ENCODE results near the gene SLC25A34.
A peak's percentile ranks its signal among the peaks of the same experiment; 100 is the strongest.
"Not testable (repeated sequence)": the region's sequence is repeated elsewhere in the genome, so short reads cannot be mapped to it uniquely, and the experiment has no call there.

The SLC25A34 gene

DNA sequence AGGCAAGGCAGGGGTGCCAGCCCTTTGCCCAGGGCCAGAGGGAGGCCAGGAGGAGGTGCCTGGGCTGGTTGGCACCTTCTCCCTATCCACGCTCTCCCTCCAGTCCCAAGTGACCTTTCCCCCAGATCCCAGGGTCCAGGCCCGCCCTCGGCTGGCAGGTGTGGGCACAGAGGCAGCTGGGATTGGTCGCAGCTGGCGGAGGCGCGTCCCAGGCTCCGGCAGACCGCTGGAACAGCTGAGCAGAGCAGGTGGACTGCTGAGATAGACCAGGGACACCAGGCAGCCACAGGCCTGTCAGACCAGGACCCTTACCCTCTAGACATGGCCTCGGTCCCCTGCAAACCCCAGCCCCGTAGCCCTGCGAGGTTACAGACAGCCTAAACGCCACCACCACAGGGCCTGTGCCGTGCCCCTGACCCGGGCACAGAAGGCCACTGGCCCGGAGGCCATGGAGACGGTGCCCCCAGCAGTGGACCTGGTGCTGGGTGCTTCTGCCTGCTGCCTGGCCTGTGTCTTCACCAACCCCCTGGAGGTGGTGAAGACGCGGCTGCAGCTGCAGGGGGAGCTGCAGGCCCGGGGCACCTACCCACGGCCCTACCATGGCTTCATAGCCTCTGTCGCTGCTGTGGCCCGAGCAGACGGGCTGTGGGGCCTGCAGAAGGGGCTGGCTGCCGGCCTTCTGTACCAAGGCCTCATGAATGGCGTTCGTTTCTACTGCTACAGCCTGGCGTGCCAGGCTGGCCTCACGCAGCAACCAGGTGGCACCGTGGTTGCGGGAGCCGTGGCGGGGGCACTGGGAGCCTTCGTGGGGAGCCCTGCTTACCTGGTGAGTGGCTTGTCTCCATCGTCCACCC lies at the start of gene SLC25A34:
TSS of gene SLC25A34 (plus strand) at position 221 of the 854 bp plus-strand sequence. CDS start at position 449, 228 bp downstream.
- no peak for DNase-seq

DNA sequence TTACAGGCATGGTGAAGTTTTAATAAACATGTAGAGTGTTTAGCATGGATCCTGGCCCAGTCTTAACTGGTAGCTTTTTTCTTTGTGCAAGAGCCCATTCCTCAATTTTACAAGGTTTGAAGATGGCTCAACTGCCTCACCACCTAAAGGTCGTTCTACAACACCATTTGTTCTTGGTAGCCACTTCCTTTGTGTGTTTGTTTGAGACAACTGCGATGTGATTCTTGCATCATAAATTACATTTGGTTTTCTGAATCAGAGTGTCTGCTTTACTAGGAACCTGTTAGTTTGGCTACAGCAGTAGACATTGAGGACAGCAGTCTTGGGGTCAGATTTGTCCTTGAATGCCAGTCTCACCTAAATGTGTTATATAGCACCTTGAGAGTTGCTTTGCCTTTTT lies 48.6 kb upstream of the SLC25A34 start:
- DNase-seq: no peak

DNA sequence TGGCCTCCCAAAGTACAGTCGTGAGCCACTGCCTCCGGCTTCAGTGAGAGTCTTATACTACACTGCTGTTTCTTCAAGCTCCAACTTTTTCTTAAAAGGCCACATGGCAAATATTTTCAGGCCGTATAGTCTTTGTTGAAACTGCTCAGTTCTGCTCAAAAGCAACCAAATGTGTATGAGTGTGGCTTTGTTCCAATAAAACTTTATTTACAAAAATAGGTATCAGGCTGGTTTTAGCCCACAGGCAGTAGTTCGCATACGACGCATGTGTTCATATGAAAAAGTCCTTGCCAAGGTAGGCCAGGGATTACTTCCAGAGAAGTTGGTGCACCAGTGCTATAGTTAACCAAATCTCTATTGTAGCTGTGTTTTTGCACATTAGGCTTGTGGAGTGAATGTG lies 45.7 kb upstream of the SLC25A34 start:
- no peak for DNase-seq

DNA sequence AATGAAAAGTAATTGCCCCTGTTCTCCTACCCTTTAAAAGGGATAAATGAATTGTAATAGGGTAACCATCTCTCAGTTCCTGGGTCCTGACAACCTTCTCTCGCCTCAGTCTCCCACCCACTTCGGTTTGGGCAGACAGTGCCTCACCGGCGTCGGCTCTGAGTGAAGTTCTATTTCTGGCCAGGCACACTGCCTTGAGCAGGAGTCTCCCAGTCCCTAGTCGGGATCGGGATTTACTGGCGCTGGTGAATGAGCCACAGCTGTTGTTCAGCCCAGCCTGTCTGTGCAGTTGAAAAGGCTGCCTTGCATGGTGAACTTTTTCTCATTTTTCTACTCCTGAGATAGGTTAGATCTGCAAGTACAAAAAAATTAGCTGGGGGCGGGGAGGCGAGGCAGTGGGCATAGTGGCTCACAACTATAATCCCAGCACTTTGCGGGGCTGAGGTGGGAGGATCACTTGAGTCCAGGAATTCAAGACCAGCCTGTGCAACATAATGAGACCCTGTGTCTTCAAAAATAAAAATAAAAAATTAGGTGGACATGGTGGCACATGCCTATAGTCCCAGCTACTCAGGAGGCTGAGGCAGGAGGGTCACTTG lies 44.5 kb upstream of the SLC25A34 start:
- no peak for DNase-seq

DNA sequence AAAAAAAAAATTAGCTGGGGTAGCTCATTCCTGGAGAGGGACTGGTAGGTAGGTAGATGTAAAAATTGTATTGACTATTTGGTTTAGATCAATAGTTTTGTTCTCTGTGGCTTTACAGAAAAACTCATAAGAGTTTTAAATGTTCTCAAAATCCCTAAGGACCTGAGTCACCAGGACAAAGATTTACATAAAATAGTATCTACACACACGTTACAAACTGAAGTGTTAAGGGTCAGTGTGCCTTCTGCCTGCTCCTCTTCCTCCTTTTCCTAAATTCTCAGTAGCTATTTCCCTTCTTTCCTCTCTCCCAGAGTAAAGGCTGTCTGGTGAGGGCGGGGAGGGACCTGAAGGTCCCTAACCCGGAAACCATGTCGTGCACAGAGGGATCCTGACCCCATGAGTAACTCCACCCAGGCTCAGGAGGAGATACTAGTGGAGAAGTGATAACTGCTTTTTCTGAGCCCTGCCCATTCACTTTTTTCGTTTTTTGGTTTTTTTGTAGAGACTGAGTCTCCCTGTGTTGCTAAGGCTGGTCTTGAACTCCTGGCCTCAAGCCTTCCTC lies 43.9 kb upstream of the SLC25A34 start:
- no peak for DNase-seq

DNA sequence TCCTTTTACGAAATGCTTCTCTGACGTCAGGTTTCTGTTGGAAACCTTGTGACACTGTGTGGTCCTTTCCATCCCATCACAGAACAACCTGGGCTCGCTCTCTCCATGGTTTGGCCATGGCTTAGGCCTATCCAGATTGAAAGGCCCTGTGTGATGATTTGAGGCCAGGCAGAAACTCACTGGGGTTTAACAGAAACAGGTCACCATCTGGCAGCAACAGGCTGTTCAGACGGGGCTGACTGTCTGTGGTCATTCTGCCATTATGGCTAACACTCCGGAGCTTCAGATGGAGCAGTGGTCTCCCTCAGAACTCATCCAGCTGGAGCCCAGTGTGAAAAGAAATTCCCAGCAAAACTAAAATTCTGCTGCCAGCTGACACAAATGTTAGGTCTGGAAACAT lies 42.7 kb upstream of the SLC25A34 start:
- no peak for DNase-seq

DNA sequence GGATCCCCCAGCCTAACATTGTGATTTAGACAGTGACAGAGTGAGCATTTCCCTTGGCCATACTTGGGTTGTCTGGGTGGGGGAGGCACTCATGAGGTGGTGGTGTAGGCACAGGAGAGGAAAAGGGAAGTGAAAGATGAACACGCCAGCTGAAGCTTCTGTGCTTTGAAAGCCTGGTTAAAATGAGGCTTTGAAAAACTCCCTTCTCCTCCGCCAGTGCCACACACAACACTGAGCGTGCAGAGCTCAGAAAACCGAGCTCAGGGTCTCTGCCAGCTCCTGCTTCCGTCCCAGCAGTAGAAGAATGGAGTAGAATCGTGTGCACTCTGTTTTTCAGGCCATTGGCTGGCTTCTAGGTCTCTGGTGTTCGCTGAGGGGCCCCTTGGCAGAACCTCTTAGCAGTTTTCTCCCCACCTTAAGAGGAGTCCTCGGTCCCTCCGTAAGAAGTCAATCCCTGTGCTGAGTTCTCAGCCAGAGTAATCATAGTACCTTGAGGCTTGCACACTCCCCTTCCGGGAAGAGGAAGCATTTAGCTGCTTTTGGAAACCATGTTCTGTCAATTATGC lies 39.0 kb upstream of the SLC25A34 start:
- DNase-seq: peak; percentile 14 to 76 (median 37)

DNA sequence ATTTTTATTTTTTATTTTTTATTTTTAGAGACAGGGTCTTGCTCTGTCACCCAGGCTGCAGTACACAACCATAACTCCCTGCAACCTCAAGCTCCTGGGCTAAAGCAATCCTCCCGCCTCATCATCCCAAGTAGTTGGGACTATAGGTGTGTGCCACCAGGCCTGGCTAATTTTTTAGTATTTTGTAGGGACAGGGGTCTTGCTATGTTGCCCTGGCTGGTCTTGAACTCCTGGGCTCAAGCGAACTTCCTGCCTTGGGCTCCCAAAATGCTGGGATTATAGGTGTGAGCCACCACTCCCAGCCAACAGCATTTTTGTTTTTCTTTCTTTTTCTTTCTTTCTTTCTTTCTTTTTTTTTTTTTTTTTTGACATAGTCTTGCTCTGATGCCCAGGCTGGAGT lies 37.9 kb upstream of the SLC25A34 start:
- no peak for DNase-seq

DNA sequence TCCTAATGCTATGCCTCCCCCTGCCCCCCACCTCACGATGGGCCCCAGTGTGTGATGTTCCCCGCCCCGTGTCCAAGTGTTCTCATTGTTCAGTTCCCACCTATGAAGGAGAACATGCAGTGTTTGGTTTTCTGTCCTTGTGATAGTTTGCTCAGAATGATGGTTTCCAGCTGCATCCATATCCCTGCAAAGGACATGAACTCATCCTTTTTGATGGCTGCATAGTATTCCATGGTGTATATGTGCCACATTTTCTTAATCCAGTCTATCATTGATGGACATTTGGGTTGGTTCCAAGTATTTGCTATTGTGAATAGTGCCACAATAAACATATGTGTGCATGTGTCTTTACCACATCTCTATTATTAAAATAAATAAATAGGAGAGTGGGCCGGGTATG lies 36.7 kb upstream of the SLC25A34 start:
- DNase-seq: not testable (repeated sequence)

DNA sequence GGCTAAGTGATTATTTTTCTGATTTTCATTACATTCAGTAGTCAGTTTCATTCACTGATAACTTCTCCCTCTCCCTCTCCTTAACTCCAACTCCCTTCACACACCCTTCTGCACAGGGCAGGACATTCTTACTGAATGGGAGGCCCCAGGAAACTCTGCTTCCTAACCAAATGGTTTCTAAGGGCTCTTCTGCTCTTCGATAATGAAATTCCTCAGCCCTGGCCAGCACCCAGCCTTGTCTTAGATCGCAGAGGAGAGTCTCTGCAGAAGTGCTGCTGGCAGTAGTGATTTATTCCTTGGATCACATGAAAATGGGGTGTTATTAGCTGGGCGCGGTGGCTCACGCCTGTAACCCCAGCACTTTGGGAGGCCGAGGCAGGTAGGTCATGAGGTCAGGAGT lies 35.5 kb upstream of the SLC25A34 start:
- DNase-seq: no peak

DNA sequence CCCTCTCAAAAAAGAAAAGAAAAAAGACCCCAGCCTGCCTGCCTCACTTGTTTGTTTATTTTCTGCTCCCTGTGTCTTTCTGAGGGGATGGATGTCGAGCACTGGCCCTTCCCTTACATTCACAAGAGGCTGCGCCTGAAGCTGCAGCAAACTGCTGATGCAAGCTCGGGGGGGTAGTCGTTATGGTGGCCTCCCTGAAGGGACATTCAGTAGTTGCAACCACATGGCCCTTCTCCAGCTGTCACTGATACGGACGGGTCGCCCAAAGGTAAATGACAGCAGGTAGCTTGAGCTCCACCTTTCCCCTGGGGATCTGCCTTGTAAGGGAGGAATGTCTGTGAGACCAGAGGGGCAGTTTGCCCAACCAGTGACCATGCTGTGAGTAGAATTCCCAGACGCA lies 34.3 kb upstream of the SLC25A34 start:
- no peak for DNase-seq

DNA sequence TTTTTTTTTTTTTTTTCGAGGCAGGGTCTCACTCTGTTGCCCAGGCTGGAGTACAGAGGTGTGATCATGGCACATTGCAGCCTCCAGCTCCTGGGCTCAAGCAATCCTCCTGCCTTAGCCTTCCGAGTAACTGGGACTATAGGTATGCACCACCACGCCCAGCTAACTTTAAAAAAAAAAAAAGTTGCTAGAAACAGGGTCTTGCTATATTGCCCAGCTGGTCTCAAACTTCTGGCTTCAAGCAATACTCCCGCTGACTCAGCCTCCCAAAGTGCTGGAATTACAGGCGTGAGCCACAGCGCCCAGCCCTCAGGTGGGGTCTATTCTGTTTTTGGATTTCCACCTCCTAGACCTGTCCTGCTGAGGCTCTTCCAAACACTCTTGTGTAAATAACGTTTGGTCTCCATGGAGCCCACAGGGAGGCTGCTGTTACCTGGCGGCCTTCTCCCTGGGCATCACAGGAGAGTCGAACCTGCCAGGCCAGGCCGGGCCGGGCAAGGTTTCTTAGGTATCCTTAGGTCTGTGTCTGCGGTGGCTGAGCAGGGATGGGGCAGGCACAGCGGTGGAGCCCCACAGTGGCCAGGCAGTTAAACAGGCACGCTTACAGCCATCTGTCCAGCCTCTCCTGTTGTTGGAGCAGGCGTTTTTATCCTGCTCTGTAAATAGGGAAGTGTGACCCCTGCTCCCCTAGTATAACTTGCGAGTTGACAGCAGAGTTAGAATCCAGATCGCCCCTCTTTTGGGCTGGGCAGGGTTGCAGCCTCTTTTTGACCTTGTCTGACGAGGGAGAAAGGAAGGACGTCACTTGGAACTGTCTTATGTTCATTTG lies 33.1 kb upstream of the SLC25A34 start:
- DNase-seq: no peak

DNA sequence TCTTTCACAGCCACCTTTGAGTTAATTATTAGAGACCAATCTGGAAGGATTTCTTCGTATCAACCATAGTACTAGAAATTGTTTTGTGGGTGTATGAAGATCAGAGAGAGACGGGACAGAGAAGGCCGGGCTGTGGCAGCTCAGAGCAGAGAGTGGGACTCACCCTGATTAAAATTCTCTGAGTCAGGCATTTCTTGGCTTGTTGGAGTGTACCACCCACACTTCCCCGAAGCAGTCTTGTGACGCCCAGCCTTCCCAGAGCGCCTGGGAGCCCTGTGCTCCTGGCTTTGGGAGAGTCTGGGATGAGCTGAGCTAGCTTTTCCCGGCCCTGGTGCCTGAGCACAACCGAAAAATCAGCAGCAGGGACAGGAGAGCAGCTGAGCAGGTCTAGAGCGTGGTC lies 32.5 kb upstream of the SLC25A34 start:
- no peak for DNase-seq

DNA sequence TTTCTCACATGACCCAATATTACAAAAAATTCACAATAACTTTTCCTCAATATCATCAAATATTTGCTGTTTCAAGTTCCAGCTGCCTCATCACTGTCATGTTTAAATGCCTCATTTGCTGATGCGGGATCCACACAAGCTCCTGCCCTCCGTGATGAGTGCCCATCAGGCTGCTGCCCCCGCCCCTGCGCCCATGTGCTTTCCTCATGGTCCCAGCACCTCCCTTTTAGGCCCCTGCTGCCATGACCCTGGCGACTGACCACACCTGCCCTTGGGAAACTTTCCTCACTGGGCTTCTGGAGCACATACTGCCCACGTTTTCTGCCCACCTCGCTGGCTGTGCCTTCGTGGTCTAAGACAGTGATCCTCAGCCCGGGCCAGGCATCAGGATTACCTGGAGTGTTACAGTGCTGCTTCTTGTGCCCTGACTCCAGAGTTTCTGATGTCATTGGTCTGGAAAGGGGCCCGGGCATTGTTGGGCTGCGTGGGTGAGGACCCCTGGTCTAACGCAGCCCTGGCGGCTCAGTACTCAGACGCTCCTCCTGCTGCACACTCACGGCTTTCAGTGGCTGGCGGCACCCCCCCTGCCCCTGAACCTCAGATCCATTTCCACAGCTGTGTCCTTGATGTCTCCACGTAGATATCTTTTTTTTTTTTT lies 31.4 kb upstream of the SLC25A34 start:
- DNase-seq: no peak

DNA sequence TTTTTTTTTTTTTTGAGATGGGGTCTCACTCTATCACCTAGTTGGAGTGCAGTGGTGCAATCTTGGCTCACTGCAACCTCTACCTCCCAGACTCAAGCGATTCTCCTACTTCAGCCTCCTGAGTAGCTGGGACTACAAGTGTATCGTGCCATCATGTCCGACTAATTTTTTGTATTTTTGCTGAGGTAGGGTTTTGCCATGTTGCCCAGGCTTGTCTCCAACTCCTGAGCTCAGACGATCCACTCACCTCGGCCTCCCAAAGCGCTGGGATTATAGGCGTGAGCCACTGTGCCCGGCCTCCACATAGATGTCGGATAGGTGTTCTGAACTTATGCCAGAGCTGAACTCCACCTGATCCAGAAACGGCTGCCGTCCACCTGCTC lies 30.9 kb upstream of the SLC25A34 start:
- no peak for DNase-seq

DNA sequence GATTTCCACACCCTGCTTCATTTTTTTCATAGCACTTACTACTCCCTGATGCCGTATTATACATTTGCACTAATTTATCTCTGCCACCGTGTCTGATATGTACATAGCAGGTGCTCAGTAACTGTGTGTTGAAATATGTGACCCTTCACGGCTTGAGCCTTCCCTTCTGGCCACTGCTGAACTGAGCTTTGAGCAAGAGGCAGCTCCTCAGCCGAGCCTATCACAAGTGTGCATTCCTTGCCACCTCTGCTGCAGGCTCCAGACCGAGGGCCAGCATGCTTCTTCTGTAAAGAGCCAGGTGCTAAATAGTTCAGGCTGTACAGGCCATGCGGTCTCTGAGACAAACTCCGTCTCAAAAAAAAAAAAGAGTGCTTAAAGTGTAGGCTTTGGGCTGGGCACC lies 29.3 kb upstream of the SLC25A34 start:
- DNase-seq: no peak

DNA sequence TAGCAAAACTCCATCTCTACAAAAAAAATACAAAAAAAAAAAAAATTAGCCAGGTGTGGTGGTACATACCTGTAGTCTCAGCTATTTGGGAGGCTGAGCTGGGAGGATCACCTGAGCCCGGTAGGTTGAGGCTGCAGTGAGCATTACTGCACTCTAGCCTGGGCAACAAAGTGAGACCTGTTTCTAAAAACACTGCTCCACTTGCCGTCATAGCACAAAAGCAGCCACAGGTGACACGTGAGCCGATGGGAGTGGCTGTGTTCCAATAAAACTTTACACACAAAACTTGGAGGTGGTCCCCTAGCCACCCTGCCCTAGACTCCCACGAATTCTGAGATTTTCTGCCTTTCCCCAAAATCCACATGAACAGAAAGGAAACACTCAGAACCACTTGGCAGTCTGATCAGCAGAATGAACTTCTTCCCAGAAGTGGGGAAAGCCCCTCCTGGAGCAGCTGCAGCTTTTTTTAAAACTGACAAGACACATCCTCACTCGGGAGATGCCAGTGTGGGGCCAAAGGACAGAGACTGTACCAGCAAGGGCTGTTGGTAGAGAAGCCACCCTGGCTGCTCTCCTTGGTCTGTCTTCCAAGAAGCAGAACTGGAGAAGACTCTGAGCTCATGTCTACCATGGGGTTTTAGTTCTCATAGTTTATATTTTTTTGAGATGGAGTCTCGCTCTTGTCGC lies 28.7 kb upstream of the SLC25A34 start:
- no peak for DNase-seq

DNA sequence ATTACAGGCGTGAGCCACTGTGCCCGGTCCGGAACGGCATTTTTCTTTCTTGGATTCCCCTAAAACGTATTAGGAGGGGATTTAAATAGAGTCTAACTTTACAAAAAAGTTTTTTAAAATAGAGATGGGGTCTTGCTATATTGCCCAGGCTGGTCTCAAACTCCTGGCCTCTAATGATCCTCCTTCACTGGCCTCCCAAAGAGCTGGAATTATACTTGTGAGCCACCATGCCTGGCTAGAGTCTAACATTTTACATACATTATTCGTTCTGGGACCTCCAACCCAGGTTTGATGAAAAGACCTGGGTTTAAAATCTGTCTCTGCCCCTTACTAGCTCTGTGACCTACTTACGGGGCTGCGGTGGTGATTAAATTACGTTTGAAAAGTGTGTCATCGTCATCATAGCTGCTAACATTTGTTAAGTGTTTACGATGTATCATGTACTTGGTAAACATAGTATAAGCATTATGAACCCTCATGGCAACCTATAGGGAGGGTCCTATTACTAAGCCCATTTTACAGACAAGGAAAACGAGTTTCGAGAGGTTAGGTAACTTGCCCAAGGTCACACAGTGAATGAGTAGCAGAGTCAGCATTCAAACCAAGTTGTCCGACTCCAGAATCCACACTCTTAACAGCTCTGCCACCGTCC lies 27.4 kb upstream of the SLC25A34 start:
- DNase-seq: no peak

DNA sequence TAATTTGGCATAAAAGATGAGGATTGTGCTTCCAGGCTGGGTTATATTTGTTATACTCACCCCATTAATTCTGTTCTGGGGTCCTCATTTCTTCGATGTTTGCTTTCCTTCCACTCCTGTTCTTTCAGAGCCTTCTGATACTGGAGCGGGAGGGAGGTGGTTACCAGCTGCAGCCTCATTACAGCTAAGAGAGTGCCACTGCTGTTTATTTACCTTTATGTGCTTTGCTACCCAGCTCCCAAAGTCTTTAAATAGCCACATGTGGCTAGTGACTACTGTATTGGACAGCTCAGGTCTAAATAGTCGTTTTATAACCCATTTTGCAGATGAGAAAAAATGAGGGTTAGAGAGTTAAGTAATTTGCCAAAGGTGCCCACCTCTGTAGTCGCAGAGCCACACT lies 26.8 kb upstream of the SLC25A34 start:
- no peak for DNase-seq

DNA sequence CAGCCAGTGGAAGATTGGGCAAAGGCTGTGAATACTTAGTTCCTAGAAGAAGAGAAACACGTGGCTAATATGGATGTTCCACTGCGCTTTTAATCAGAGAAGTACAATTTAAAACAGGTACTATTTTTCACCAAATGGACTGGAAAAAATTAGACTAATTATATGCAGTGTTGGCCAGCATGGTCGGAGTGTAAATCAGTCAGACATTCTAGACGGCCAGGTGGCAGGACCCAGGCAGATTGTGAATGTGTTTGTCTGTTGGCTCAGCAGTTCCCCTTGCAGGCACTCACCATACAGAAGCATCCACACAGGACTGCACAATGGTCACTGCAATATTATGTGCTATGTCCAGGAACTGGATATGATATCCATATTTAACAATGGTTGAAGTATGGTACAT lies 23.9 kb upstream of the SLC25A34 start:
- DNase-seq: no peak

DNA sequence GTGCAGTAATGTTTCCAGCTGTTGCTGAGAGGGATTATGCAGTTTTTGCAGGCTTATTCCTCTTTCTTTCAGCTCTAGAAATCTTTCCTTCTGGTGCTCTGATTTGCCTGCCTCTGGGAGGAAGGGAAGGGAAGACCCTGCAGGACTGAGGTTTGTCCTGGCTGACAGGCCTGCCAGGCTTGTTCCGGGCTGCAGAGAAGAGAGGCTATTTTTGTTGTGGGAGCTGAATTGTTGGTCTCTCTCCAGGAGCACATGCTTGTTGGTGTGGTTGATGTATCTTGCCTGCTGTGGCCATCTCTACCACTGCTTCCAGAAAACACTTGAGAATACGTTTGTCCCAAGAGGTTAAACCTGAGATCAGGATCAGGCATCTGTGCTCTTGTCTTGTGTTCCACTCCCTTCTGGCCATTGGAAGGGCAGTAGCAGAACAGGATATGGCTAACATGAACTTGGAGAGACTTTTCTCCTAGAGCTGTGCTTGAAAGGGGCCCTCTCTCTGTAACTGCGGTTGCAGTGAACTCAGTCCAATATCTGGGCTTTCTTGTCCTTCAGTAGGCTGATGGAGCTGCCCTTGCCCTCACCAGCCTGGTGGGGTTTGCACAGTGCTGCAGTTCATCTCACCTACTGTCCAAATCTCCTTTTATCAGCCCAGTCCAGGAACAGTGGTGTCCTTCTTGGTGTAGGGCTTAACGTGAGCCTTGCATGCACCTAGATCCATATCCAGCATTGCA lies 21.5 kb upstream of the SLC25A34 start:
- no peak for DNase-seq
